SK-N-SH (cell line): ENCODE measurements around the gene WNT3. TPM values are rescaled to one million over a fixed set of nuclear protein-coding genes. Genes with fewer than 3 reads are reported as not detected.

ENCODE experiments used
- CTCF ChIA-PET: fragments of 300-600, 350-600 bp; formaldehyde crosslinking; extraction: SDS; loops from one replicate; lab custom pipeline; 2021; lab: Yijun Ruan, JAX
- POLR2A ChIA-PET: fragments of 350-600 bp; sonication (Branson Sonifier 250); formaldehyde crosslinking; extraction: SDS; loops from one replicate; lab custom pipeline; 2020; ENCODE audit warnings: antibody characterized with exemption, inconsistent platforms; lab: Yijun Ruan, JAX
- DNase-seq: peaks from one replicate; pipeline ENCODE4 v3.0.0; 2012
- H2AFZ ChIP-seq: fragments of 200-600 bp; sonication (generic); 2 replicates; pipeline ENCODE4 v1.8.1; 2016; ENCODE audit warnings: antibody characterized with exemption, mild to moderate bottlenecking, low read depth
- H3F3A ChIP-seq: fragments of 200-600 bp; sonication (generic); replicated peaks from 2 replicates; pipeline ENCODE3; 2016; ENCODE audit warnings: antibody characterized with exemption, mild to moderate bottlenecking; ENCODE audit not compliant: insufficient read depth
- H3K27ac ChIP-seq, 2 experiments: fragments of 200-500 bp in 1 of 2; fragments of 200-600 bp in 1 of 2; sonication (Bioruptor generic) in 1 of 2; sonication (generic), shearing (Covaris generic) in 1 of 2; 2 replicates each; pipeline versions ENCODE4 v1.5.1 to v1.6.1; 2014 to 2016; ENCODE audit warnings: low read depth in 2 of 2, inconsistent platforms in 1 of 2, low read length in 1 of 2, mild to moderate bottlenecking in 1 of 2, mixed read lengths in 1 of 2
- H3K27me3 ChIP-seq: fragments of 200-600 bp; sonication (generic), shearing (Covaris generic); 2 replicates; pipeline ENCODE4 v1.6.1; 2016; ENCODE audit warnings: mixed run types; ENCODE audit not compliant: insufficient read depth
- H3K36me3 ChIP-seq, 2 experiments: fragments of 200-500 bp in 1 of 2; fragments of 200-600 bp in 1 of 2; sonication (Bioruptor generic) in 1 of 2; sonication (generic) in 1 of 2; replicated peaks in 1 of 2; 2 replicates each; pipeline versions ENCODE3 to v1.5.1; 2014 to 2016; ENCODE audit warnings: low read length in 1 of 2, mild to moderate bottlenecking in 1 of 2; ENCODE audit not compliant: insufficient read depth in 2 of 2, control insufficient read depth in 1 of 2
- H3K4me1 ChIP-seq, 2 experiments: fragments of 200-500 bp in 1 of 2; fragments of 200-600 bp in 1 of 2; sonication (Bioruptor generic) in 1 of 2; sonication (generic), shearing (Covaris generic) in 1 of 2; 2 replicates each; pipeline versions ENCODE4 v1.5.1 to v1.6.1; 2014 to 2016; ENCODE audit warnings: low read depth in 1 of 2, low read length in 1 of 2, mixed run types in 1 of 2; ENCODE audit not compliant: insufficient read depth in 2 of 2, control insufficient read depth in 1 of 2
- H3K4me2 ChIP-seq: fragments of 200-600 bp; sonication (generic), shearing (Covaris generic); 2 replicates; pipeline ENCODE4 v1.6.1; 2017; ENCODE audit warnings: mixed run types
- H3K4me3 ChIP-seq, 2 experiments: fragments of 200-500 bp in 1 of 2; fragments of 200-600 bp in 1 of 2; sonication (Bioruptor generic) in 1 of 2; sonication (generic), shearing (Covaris generic) in 1 of 2; 2 replicates each; pipeline versions ENCODE4 v1.5.1 to v1.8.1; 2014 to 2016; ENCODE audit warnings: low read depth in 2 of 2, inconsistent platforms in 1 of 2, low read length in 1 of 2, mild to moderate bottlenecking in 1 of 2, mixed read lengths in 1 of 2, moderate library complexity in 1 of 2
- H3K79me2 ChIP-seq: fragments of 200-600 bp; sonication (generic); 2 replicates; pipeline ENCODE4 v1.8.1; 2017; ENCODE audit warnings: mild to moderate bottlenecking; ENCODE audit not compliant: insufficient read depth
- H3K9ac ChIP-seq: fragments of 200-600 bp; sonication (generic); 2 replicates; pipeline ENCODE4 v1.6.1; 2017; ENCODE audit warnings: mixed run types
- H3K9me2 ChIP-seq: fragments of 200-600 bp; sonication (generic); 2 replicates; pipeline ENCODE4 v1.6.1; 2017; ENCODE audit warnings: mixed run types
- H3K9me3 ChIP-seq: fragments of 200-600 bp; sonication (generic); 2 replicates; pipeline ENCODE4 v1.6.1; 2017; ENCODE audit warnings: mixed run types, mild to moderate bottlenecking, moderate library complexity
- H4K20me1 ChIP-seq: fragments of 200-600 bp; sonication (generic); 2 replicates; pipeline ENCODE4 v1.6.1; 2017; ENCODE audit warnings: mild to moderate bottlenecking, mixed run types; ENCODE audit not compliant: insufficient read depth
- CHD2 ChIP-seq: fragments of 150-350 bp; IDR thresholded peaks from 2 replicates; pipeline ENCODE4 v1.6.1; 2018; ENCODE audit warnings: low read length; ENCODE audit not compliant: partially characterized antibody
- ELF1 ChIP-seq: IDR thresholded peaks from 2 replicates; pipeline ENCODE4 v1.4.0; 2012
- EP300 ChIP-seq, 2 experiments: IDR thresholded peaks; 2 replicates each; pipeline versions ENCODE4 v1.4.0 to v1.6.1; 2012; ENCODE audit warnings: borderline replicate concordance in 1 of 2, low read depth in 1 of 2, low read length in 1 of 2
- FOSL2 ChIP-seq: IDR thresholded peaks from 2 replicates; pipeline ENCODE4 v1.4.0; 2012; ENCODE audit warnings: low read depth, mild to moderate bottlenecking, moderate library complexity, borderline replicate concordance
- NFIC ChIP-seq: IDR thresholded peaks from 2 replicates; pipeline ENCODE4 v1.4.0; 2012; ENCODE audit warnings: borderline replicate concordance
- NRF1 ChIP-seq: IDR thresholded peaks from 2 replicates; pipeline ENCODE4 v1.6.1; 2012; ENCODE audit warnings: low read depth, mild to moderate bottlenecking, low read length
- RCOR1 ChIP-seq: fragments of 150-350 bp; IDR thresholded peaks from 2 replicates; pipeline ENCODE4 v1.6.1; 2017; ENCODE audit warnings: antibody characterized with exemption, low read length
- RFX5 ChIP-seq: IDR thresholded peaks from 2 replicates; pipeline ENCODE4 v1.6.1; 2012; ENCODE audit warnings: mild to moderate bottlenecking, improper control_type of control experiment, low read length
- RXRA ChIP-seq: IDR thresholded peaks from 2 replicates; pipeline ENCODE4 v1.4.0; 2012; ENCODE audit warnings: low read depth, mild to moderate bottlenecking, borderline replicate concordance
- SIN3A ChIP-seq: IDR thresholded peaks from 2 replicates; pipeline ENCODE4 v1.6.1; 2012; ENCODE audit warnings: low read depth, mild to moderate bottlenecking, low read length, moderate library complexity, borderline replicate concordance
- TCF12 ChIP-seq: IDR thresholded peaks from 2 replicates; pipeline ENCODE4 v1.4.0; 2012
- TEAD4 ChIP-seq: IDR thresholded peaks from 2 replicates; pipeline ENCODE4 v1.4.0; 2012; ENCODE audit warnings: mild to moderate bottlenecking, borderline replicate concordance; ENCODE audit not compliant: insufficient read depth
- WGBS: methylation state at CpG from one replicate; pipeline ENCODE4 v1.1.6; 2017; ENCODE audit warnings: low lambda C conversion rate; 5-methylcytosine and 5-hydroxymethylcytosine counted together
- polyA plus RNA-seq, 3 experiments: library from polyadenylated mRNA; depleted of rRNA; stranded (reverse); fragments of >200 nt; gene quantifications; 2 replicates each; pipeline ENCODE4 v1.2.3, GENCODE V29; 2012
- TF ChIP-seq, protein P1 (sequence below): IDR thresholded peaks from 2 replicates; pipeline ENCODE4 v1.6.1; 2012; ENCODE audit warnings: mild to moderate bottlenecking, low read depth, low read length, moderate library complexity
- TF ChIP-seq, protein P2 (sequence below): fragments of 150-350 bp; IDR thresholded peaks from 2 replicates; pipeline ENCODE4 v1.6.1; 2016; ENCODE audit warnings: mild to moderate bottlenecking, low read depth, low read length
- TF ChIP-seq, protein P3 (sequence below): IDR thresholded peaks from 2 replicates; pipeline ENCODE4; 2012
- TF ChIP-seq, protein P4 (sequence below): IDR thresholded peaks from 2 replicates; pipeline ENCODE4 v1.4.0; 2012; ENCODE audit warnings: low read depth

WNT3 gene
- polyA plus RNA-seq, 1 of the 3 experiments (the other 2 are of a cell fraction): 5.3 TPM

DNA sequence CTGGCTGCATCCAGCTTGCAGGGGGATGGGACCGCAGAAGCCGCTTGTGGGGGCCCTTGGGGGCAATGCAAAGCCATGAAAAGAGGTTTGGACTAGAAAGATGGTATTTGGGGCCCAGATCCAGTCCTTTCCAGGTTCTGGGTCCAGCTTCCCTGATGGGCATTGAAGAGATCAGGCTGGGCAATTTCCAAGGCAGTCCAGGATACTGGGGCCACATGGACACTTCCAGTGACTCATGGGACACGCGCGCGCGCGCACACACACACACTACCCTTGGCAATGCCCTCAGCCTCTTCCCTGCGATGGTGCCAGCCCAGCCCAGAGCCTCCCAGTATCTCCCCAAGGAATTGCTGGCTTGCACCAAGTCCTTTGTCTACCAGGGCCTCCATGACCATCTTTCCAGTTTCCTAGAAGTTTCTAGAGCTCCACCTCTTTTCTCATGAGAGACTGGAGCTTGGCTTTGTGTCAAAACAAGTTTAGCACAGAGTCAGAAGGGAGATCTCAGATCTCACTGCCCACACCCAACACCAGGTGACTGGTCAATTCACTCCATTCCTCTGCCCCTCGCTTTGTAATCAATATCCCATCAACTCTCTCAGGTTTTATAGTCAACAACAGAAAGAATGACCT lies 44.3 kb downstream of the WNT3 start:
- H2AFZ ChIP-seq: no peak overlapping the region
- H3F3A ChIP-seq: peaks cover 4% of the 10 kb centered on the region
- H3K27ac ChIP-seq: no peak overlapping the region
- CTCF ChIA-PET: interaction anchor here (1.1 to 2.1 kb wide), 3 partner anchors 9 to 61 kb away, joined by 3 to 8 read pairs (median 6); no protein-coding TSS in a partner anchor
- peak; percentile 19 for DNase-seq
- POLR2A ChIA-PET: no interaction called here
- H3K79me2 ChIP-seq: no peaks in the 10 kb centered on the region
- TF ChIP-seq, protein P1, sequence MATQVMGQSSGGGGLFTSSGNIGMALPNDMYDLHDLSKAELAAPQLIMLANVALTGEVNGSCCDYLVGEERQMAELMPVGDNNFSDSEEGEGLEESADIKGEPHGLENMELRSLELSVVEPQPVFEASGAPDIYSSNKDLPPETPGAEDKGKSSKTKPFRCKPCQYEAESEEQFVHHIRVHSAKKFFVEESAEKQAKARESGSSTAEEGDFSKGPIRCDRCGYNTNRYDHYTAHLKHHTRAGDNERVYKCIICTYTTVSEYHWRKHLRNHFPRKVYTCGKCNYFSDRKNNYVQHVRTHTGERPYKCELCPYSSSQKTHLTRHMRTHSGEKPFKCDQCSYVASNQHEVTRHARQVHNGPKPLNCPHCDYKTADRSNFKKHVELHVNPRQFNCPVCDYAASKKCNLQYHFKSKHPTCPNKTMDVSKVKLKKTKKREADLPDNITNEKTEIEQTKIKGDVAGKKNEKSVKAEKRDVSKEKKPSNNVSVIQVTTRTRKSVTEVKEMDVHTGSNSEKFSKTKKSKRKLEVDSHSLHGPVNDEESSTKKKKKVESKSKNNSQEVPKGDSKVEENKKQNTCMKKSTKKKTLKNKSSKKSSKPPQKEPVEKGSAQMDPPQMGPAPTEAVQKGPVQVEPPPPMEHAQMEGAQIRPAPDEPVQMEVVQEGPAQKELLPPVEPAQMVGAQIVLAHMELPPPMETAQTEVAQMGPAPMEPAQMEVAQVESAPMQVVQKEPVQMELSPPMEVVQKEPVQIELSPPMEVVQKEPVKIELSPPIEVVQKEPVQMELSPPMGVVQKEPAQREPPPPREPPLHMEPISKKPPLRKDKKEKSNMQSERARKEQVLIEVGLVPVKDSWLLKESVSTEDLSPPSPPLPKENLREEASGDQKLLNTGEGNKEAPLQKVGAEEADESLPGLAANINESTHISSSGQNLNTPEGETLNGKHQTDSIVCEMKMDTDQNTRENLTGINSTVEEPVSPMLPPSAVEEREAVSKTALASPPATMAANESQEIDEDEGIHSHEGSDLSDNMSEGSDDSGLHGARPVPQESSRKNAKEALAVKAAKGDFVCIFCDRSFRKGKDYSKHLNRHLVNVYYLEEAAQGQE: no peak
- TF ChIP-seq TCF12: no peak
- TF ChIP-seq TEAD4: no peak
- TF ChIP-seq, protein P2, sequence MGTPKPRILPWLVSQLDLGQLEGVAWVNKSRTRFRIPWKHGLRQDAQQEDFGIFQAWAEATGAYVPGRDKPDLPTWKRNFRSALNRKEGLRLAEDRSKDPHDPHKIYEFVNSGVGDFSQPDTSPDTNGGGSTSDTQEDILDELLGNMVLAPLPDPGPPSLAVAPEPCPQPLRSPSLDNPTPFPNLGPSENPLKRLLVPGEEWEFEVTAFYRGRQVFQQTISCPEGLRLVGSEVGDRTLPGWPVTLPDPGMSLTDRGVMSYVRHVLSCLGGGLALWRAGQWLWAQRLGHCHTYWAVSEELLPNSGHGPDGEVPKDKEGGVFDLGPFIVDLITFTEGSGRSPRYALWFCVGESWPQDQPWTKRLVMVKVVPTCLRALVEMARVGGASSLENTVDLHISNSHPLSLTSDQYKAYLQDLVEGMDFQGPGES: no peak
- no peak for TF ChIP-seq CHD2
- TF ChIP-seq RFX5: no peak
- TF ChIP-seq NRF1: no peak
- no peak for TF ChIP-seq ELF1
- no peak for TF ChIP-seq EP300 (IDR thresholded peaks at IDR 0.05; ENCODE audit: borderline replicate concordance in 1 of 2, low read depth in 1 of 2, low read length in 1 of 2)
- TF ChIP-seq RCOR1: no peak
- no peak; the same call in 1 of the 2 replicates for TF ChIP-seq FOSL2
- TF ChIP-seq NFIC: no peak
- TF ChIP-seq, protein P3, sequence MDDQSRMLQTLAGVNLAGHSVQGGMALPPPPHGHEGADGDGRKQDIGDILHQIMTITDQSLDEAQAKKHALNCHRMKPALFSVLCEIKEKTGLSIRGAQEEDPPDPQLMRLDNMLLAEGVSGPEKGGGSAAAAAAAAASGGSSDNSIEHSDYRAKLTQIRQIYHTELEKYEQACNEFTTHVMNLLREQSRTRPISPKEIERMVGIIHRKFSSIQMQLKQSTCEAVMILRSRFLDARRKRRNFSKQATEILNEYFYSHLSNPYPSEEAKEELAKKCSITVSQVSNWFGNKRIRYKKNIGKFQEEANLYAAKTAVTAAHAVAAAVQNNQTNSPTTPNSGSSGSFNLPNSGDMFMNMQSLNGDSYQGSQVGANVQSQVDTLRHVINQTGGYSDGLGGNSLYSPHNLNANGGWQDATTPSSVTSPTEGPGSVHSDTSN: no peak
- no peak for TF ChIP-seq RXRA
- no peak for TF ChIP-seq SIN3A
- TF ChIP-seq, protein P4, sequence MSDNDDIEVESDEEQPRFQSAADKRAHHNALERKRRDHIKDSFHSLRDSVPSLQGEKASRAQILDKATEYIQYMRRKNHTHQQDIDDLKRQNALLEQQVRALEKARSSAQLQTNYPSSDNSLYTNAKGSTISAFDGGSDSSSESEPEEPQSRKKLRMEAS: no peak
- no peak overlapping the region for H3K4me3 ChIP-seq
- no peaks in the 10 kb centered on the region for H3K9me2 ChIP-seq
- no peak overlapping the region for H3K4me2 ChIP-seq
- no peaks in the 10 kb centered on the region for H3K36me3 ChIP-seq
- H4K20me1 ChIP-seq: no peaks in the 10 kb centered on the region
- WGBS: 97% methylated on average over 3 of the region's 10 CpGs
- peaks cover 0 to 20% of the 10 kb centered on the region in 2 experiments; a peak in 1 of 4 replicates for H3K4me1 ChIP-seq
- no peaks in the 10 kb centered on the region for H3K9me3 ChIP-seq
- no peak overlapping the region for H3K9ac ChIP-seq
- no peaks in the 10 kb centered on the region for H3K27me3 ChIP-seq
